Kidney (tissue), 14 donors: Measurements from ENCODE around the gene TTLL9. TPM values are rescaled to one million over a fixed set of nuclear protein-coding genes. Genes with fewer than 3 reads are reported as not detected.

Experiments used
- DNase-seq, 5 donors: peaks; one replicate each; pipeline ENCODE4 v3.0.0-alpha.2; 2013 to 2020
- FAIRE-seq: peaks from 2 replicates; lab custom pipeline; 2012; peaks lifted over from hg19 to GRCh38; lab: Jason Lieb, UNC
- H3K27ac ChIP-seq, 2 donors: one replicate each; pipeline ENCODE4 v1.7.0; 2013; ENCODE audit warnings: low read depth in 2 of 2, low read length in 2 of 2, inconsistent platforms in 1 of 2
- H3K27me3 ChIP-seq: one replicate; pipeline ENCODE4 v1.7.1; 2013; ENCODE audit warnings: low read length, inconsistent platforms; ENCODE audit not compliant: control insufficient read depth, insufficient read depth
- H3K36me3 ChIP-seq, 3 donors: one replicate each; pipeline versions ENCODE4 v1.7.0 to v1.7.1; 2013; ENCODE audit warnings: low read length in 3 of 3, control low read depth in 1 of 3, inconsistent platforms in 1 of 3; ENCODE audit not compliant: insufficient read depth in 3 of 3, control insufficient read depth in 2 of 3
- H3K4me1 ChIP-seq, 3 donors: one replicate each; pipeline versions ENCODE4 v1.7.0 to v1.7.1; 2013; ENCODE audit warnings: low read length in 3 of 3, inconsistent platforms in 1 of 3, low read depth in 1 of 3; ENCODE audit not compliant: control insufficient read depth in 2 of 3, insufficient read depth in 2 of 3
- H3K4me3 ChIP-seq, 3 donors: one replicate each; pipeline versions ENCODE4 v1.7.0 to v1.8.1; 2013; ENCODE audit warnings: low read length in 3 of 3, control low read depth in 1 of 3, inconsistent platforms in 1 of 3
- H3K9ac ChIP-seq, 3 donors: one replicate each; pipeline versions ENCODE4 v1.7.0 to v1.7.1; 2013; ENCODE audit warnings: low read length in 3 of 3, control low read depth in 1 of 3, inconsistent platforms in 1 of 3
- H3K9me3 ChIP-seq, 3 donors: one replicate each; pipeline versions ENCODE4 v1.7.0 to v1.7.1; 2013; ENCODE audit warnings: low read length in 3 of 3, control low read depth in 1 of 3, inconsistent platforms in 1 of 3; ENCODE audit not compliant: control insufficient read depth in 2 of 3, insufficient read depth in 1 of 3
- intact Hi-C: fragments of 100-400 bp; cut with DNase I; formaldehyde crosslinking; loops from one replicate; pipeline ENCODE4 v1.11.1; 2022
- polyA plus RNA-seq: library from polyadenylated mRNA; stranded (reverse); fragments of 350-450 nt; fragmentation: Illumina TruSeq; extraction: RNeasy Lipid Tissue Mini Kit (QIAGEN cat#74804); gene quantifications from one replicate; pipeline ENCODE4 v1.2.3, GENCODE V29; 2014; ENCODE audit warnings: low read depth, low replicate concordance; ENCODE audit not compliant: insufficient read depth
- total RNA-seq: library from RNA; stranded (reverse); fragmentation: NEBNext Ultra II Directional; extraction: Animal tissue kit (Norgen Biotek cat#: 25700); gene quantifications from one replicate; pipeline ENCODE4 v1.2.1, GENCODE V29; 2021
- TF ChIP-seq, protein P1 (sequence below): IDR thresholded peaks from 3 replicates; pipeline ENCODE4 v1.5.1; 2012; ENCODE audit warnings: mild to moderate bottlenecking, moderate library complexity, borderline replicate concordance; ENCODE audit not compliant: insufficient read depth; ENCODE audit errors: extremely low read depth
- donor health status: control.
- donor health status: control.
- donor health status: control.
- donor health status: control.
- donor health status: control.
- donor health status: DM: yes; HTN: yes; CAD: no.
- donor health status: Normal renal cell carcinoma (clear cell type).

The TTLL9 gene
- total and polyA plus RNA-seq, 2 donors from 2014 or later = 0.82 to 1.9 TPM

DNA sequence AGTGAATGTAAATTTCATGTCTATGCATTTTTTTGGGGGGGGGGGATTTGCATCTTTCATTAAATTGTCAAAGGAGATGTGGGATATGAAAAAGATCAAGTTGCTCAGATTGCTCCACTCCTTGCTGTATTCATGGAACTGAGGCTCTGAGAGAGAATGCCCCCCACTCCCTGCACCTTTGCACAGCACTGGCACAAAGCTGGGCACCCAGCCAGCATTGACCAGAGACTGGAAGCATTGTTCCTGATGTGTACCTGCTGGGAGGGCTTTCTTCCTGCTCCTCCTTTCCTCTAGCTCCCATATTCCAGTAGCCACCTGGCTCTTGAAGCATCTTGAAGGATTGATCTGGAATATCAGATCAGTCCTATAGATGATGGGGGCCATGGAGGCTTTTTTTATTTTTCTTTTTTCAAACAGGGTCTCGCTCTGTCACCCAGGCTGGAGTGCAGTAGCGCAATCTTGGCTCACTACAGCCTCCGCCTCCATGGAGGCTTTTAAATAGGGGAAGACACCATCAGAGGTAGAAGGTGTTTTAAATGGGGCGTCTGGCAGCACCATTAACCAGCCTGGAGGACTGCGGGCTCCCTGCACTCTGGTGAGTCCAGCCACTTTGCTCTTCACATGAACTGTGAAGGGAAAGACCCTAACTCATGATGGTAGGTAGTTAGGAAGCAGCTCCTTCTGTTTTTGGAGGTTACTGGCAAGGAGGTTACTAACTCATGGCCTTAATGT, 11.0 kb upstream of the TTLL9 start:
- H3K9ac ChIP-seq = no peak overlapping the region
- no peaks in the 10 kb centered on the region for H3K27me3 ChIP-seq
- peaks cover 0 to 25% (median 8%) of the 10 kb centered on the region in 3 donors for H3K4me1 ChIP-seq
- FAIRE-seq = no peak
- no peaks in the 10 kb centered on the region for H3K9me3 ChIP-seq
- TF ChIP-seq, protein P1, sequence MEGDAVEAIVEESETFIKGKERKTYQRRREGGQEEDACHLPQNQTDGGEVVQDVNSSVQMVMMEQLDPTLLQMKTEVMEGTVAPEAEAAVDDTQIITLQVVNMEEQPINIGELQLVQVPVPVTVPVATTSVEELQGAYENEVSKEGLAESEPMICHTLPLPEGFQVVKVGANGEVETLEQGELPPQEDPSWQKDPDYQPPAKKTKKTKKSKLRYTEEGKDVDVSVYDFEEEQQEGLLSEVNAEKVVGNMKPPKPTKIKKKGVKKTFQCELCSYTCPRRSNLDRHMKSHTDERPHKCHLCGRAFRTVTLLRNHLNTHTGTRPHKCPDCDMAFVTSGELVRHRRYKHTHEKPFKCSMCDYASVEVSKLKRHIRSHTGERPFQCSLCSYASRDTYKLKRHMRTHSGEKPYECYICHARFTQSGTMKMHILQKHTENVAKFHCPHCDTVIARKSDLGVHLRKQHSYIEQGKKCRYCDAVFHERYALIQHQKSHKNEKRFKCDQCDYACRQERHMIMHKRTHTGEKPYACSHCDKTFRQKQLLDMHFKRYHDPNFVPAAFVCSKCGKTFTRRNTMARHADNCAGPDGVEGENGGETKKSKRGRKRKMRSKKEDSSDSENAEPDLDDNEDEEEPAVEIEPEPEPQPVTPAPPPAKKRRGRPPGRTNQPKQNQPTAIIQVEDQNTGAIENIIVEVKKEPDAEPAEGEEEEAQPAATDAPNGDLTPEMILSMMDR = no peak
- no peak overlapping the region for H3K27ac ChIP-seq
- H3K36me3 ChIP-seq = peaks cover 0 to 7% (median 0%) of the 10 kb centered on the region in 3 donors
- DNase-seq = peak in 1 of 5 donors; percentile 36
- intact Hi-C loops = no loop called here
- H3K4me3 ChIP-seq = no peak overlapping the region

DNA sequence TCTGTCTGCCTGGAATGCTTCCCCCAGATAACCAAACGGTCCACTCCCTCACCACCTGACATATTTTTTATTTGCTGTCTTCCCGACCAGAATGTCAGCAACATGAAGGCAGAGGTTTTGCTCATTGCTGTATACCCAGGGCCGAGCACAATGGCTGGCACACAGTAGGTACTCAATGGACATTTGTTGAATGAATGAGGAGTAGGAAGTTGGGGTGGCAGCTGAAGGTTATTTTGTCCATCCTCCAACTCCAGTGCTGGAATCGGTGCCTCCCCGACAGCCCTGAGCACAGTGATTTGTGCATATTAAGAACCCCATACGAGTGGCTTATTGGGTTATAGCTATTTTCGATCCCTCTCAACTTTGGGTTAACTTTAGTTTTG, 10.4 kb upstream of the TTLL9 start:
- Histone ChIP-seq H3K9ac (no peak overlapping the region), H3K27me3 (no peaks in the 10 kb centered on the region), H3K27ac (no peak overlapping the region), H3K4me1 (peaks cover 0 to 25% (median 8%) of the 10 kb centered on the region in 3 donors), H3K9me3 (no peaks in the 10 kb centered on the region), H3K36me3 (peaks cover 0 to 9% (median 0%) of the 10 kb centered on the region in 3 donors), H3K4me3 (peak overlapping the region in 1 of 3 donors; percentile 51)
- DNase-seq (peak in 1 of 5 donors; percentile 38), FAIRE-seq (no peak)
- TF ChIP-seq, protein P1 = no peak
- intact Hi-C loops = no loop called here

DNA sequence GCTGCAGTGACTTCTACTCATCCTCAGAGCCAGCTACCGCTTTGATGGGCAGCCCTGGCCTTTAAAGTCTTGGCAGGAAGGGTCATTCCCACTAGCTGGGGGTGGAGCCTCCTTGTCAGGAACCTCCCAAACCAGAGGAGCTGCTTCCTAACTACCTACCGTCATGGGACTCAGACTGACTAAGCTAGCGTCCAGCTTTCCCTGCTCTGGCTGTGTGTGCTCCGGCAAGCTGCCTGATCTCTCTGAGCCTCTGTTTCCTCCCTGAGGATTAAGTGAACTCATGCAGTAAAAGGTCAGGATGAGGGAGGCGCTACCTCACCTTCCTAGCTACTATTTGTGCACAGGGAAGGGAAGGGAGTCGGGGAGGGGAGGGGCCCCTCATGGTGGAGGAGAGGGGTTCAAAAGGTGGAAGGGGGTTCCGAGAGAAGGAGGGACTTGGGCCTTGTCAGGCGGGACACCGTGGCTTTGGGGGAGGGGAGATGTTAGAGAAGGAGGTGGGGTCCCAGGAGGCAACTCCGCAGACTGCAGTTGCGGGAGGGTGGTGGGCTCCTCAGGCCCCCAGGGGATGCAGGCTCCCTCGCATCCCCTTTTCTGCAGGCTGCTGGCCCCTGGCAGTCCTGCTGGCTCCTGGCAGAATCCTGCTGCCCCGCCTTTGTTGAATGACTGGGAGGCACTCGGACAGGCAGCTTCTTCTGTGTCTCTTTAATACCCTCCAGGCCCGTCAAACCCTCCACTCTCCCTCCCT, 9.9 kb upstream of the TTLL9 start:
- Histone ChIP-seq H3K9me3 (no peaks in the 10 kb centered on the region), H3K27me3 (no peaks in the 10 kb centered on the region), H3K4me1 (peaks cover 0 to 25% (median 8%) of the 10 kb centered on the region in 3 donors), H3K4me3 (peak overlapping the region; percentile 14 to 51 (median 26)), H3K36me3 (peaks cover 0 to 9% (median 0%) of the 10 kb centered on the region in 3 donors), H3K27ac (no peak overlapping the region), H3K9ac (peak overlapping the region in 1 of 3 donors; percentile 19)
- intact Hi-C loops = no loop called here
- FAIRE-seq = no peak
- TF ChIP-seq, protein P1 = no peak
- DNase-seq = no peak
